IMR-90 (cell line): Measurements from ENCODE around the gene NF2. TPM values are rescaled to one million over a fixed set of nuclear protein-coding genes. Genes with fewer than 3 reads are reported as not detected.

Experiments
- ATAC-seq: fragments of 200-7000 bp; cut with Tn5 transposase; 2 replicates; pipeline ENCODE4 v1.9.1; 2020; ENCODE audit warnings: low read depth, mild to moderate bottlenecking, moderate library complexity
- BruUV-seq: library from RNA; stranded (reverse); fragments of 400-500 nt; replicated peaks from 2 replicates; lab custom pipeline; 2021; lab: Mats Ljungman, UMichigan
- CTCF ChIA-PET: fragments of 300-600 bp; formaldehyde crosslinking; extraction: SDS; loops from one replicate; lab custom pipeline; 2021; ENCODE audit warnings: antibody characterized with exemption; lab: Yijun Ruan, JAX
- POLR2A ChIA-PET: fragments of 300-600 bp; sonication (Branson Sonifier 250); formaldehyde crosslinking; loops from one replicate; lab custom pipeline; 2022; ENCODE audit warnings: antibody characterized with exemption; ENCODE audit not compliant: unreplicated experiment; lab: Charles Lee
- DNase-seq: peaks from one replicate; pipeline ENCODE4 v3.0.0; 2013
- H2AFZ ChIP-seq: replicated peaks from 2 replicates; pipeline ENCODE3; 2013; ENCODE audit warnings: low read length, mild to moderate bottlenecking; ENCODE audit not compliant: poor library complexity
- H2AK5ac ChIP-seq: 2 replicates; pipeline ENCODE4 v1.6.1; 2013; ENCODE audit warnings: low read depth, low read length, inconsistent platforms
- H2AK9ac ChIP-seq: replicated peaks from 2 replicates; pipeline ENCODE3; 2013; ENCODE audit warnings: mild to moderate bottlenecking, low read depth, low read length, moderate library complexity; ENCODE audit not compliant: poor library complexity
- H2BK120ac ChIP-seq: 2 replicates; pipeline ENCODE4 v1.6.1; 2013; ENCODE audit warnings: low read depth, low read length, inconsistent platforms
- H2BK15ac ChIP-seq: 3 replicates; pipeline ENCODE4 v1.6.1; 2013; ENCODE audit warnings: low read depth, low read length, inconsistent platforms
- H2BK20ac ChIP-seq: 2 replicates; pipeline ENCODE4 v1.6.1; 2013; ENCODE audit warnings: low read depth, mild to moderate bottlenecking, inconsistent platforms, low read length, moderate library complexity
- H2BK5ac ChIP-seq: 2 replicates; pipeline ENCODE4 v1.6.1; 2013; ENCODE audit warnings: mild to moderate bottlenecking, low read depth, low read length, inconsistent platforms; ENCODE audit not compliant: poor library complexity, severe bottlenecking
- H3K14ac ChIP-seq: replicated peaks from 2 replicates; pipeline ENCODE4 v1.6.1; 2013; ENCODE audit warnings: low read depth, low read length, inconsistent platforms
- H3K18ac ChIP-seq: 2 replicates; pipeline ENCODE4 v1.6.1; 2013; ENCODE audit warnings: low read depth, low read length, control low read depth
- H3K23ac ChIP-seq: 2 replicates; pipeline ENCODE4 v1.6.1; 2013; ENCODE audit warnings: low read depth, low read length, inconsistent platforms
- H3K27ac ChIP-seq: 2 replicates; pipeline ENCODE4 v1.5.1; 2013; ENCODE audit warnings: mild to moderate bottlenecking, control low read depth, low read length; ENCODE audit not compliant: insufficient read depth
- H3K27me3 ChIP-seq: 2 replicates; pipeline ENCODE4 v1.6.1; 2013; ENCODE audit warnings: low read length; ENCODE audit not compliant: control insufficient read depth, insufficient read depth
- H3K36me3 ChIP-seq: 2 replicates; pipeline ENCODE4 v1.6.1; 2013; ENCODE audit warnings: low read length, mixed read lengths; ENCODE audit not compliant: control insufficient read depth, insufficient read depth
- H3K4ac ChIP-seq: 2 replicates; pipeline ENCODE4 v1.6.1; 2013; ENCODE audit warnings: low read depth, low read length, inconsistent platforms
- H3K4me1 ChIP-seq: 2 replicates; pipeline ENCODE4 v1.6.1; 2013; ENCODE audit warnings: low read length, mixed read lengths; ENCODE audit not compliant: control insufficient read depth, insufficient read depth
- H3K4me2 ChIP-seq: 2 replicates; pipeline ENCODE4 v1.6.1; 2013; ENCODE audit warnings: low read depth, mild to moderate bottlenecking, control low read depth, low read length, moderate library complexity
- H3K4me3 ChIP-seq: 2 replicates; pipeline ENCODE4 v1.5.1; 2013; ENCODE audit warnings: low read depth, mild to moderate bottlenecking, control low read depth, low read length, moderate library complexity; ENCODE audit not compliant: insufficient read depth
- H3K56ac ChIP-seq: 2 replicates; pipeline ENCODE4 v1.6.1; 2013; ENCODE audit warnings: low read length, inconsistent platforms; ENCODE audit not compliant: insufficient read depth; ENCODE audit errors: extremely low read depth
- H3K79me1 ChIP-seq, 2 experiments: 2 replicates each; pipeline ENCODE4 v1.6.1; 2013; ENCODE audit warnings: low read length in 2 of 2, inconsistent platforms in 1 of 2, low read depth in 1 of 2
- H3K9ac ChIP-seq: 2 replicates; pipeline ENCODE4 v1.6.1; 2013; ENCODE audit warnings: low read depth, low read length, control low read depth
- H3K9me1 ChIP-seq: 2 replicates; pipeline ENCODE4 v1.6.1; 2013; ENCODE audit warnings: low read length, inconsistent platforms; ENCODE audit not compliant: insufficient read depth
- H3K9me3 ChIP-seq: 2 replicates; pipeline ENCODE4 v1.6.1; 2013; ENCODE audit warnings: low read length; ENCODE audit not compliant: control insufficient read depth, insufficient read depth
- H4K20me1 ChIP-seq: 2 replicates; pipeline ENCODE4 v1.6.1; 2013; ENCODE audit warnings: low read length, inconsistent platforms; ENCODE audit not compliant: insufficient read depth
- H4K5ac ChIP-seq: 2 replicates; pipeline ENCODE4 v1.6.1; 2013; ENCODE audit warnings: mild to moderate bottlenecking, low read depth, low read length, control low read depth
- H4K8ac ChIP-seq, 2 experiments: 2 replicates each; pipeline ENCODE4 v1.6.1; 2013; ENCODE audit warnings: low read depth in 2 of 2, low read length in 2 of 2, control low read depth in 1 of 2, inconsistent platforms in 1 of 2
- H4K91ac ChIP-seq: 2 replicates; pipeline ENCODE4 v1.6.1; 2013; ENCODE audit warnings: low read depth, low read length, inconsistent platforms; ENCODE audit not compliant: insufficient read depth
- BHLHE40 ChIP-seq: fragments of 150-350 bp; IDR thresholded peaks from 2 replicates; pipeline ENCODE4 v1.6.1; 2016; ENCODE audit warnings: mild to moderate bottlenecking, low read depth, low read length
- CEBPB ChIP-seq: IDR thresholded peaks from 2 replicates; pipeline ENCODE4 v1.6.1; 2012; ENCODE audit warnings: low read depth, low read length, improper control_type of control experiment
- CHD1 ChIP-seq: IDR thresholded peaks from 2 replicates; pipeline ENCODE4 v1.6.1; 2012; ENCODE audit warnings: low read depth, low read length, improper control_type of control experiment
- ELK1 ChIP-seq: fragments of 150-350 bp; IDR thresholded peaks from 2 replicates; pipeline ENCODE4 v1.6.1; 2016; ENCODE audit warnings: low read depth, mild to moderate bottlenecking, low read length, moderate library complexity, borderline replicate concordance
- FOS ChIP-seq: fragments of 150-350 bp; IDR thresholded peaks from 2 replicates; pipeline ENCODE4 v1.6.1; 2016; ENCODE audit warnings: low read depth, low read length
- MAFK ChIP-seq: IDR thresholded peaks from 2 replicates; pipeline ENCODE4 v1.6.1; 2012; ENCODE audit warnings: low read depth, low read length, improper control_type of control experiment
- MAZ ChIP-seq: IDR thresholded peaks from 2 replicates; pipeline ENCODE4 v1.6.1; 2012; ENCODE audit warnings: low read depth, mild to moderate bottlenecking, low read length, improper control_type of control experiment, moderate library complexity, borderline replicate concordance
- MXI1 ChIP-seq: IDR thresholded peaks from 2 replicates; pipeline ENCODE4 v1.6.1; 2012; ENCODE audit warnings: low read depth, mild to moderate bottlenecking, low read length, moderate library complexity, borderline replicate concordance
- NFE2L2 ChIP-seq: fragments of 150-350 bp; IDR thresholded peaks from 2 replicates; pipeline ENCODE4 v1.6.1; 2016; ENCODE audit warnings: low read depth, mild to moderate bottlenecking, low read length
- POLR2A ChIP-seq: IDR thresholded peaks from 2 replicates; pipeline ENCODE4 v1.6.1; 2012; ENCODE audit warnings: mild to moderate bottlenecking, low read depth, low read length
- RAD21 ChIP-seq: IDR thresholded peaks from 2 replicates; pipeline ENCODE4 v1.6.1; 2012; ENCODE audit warnings: low read length, improper control_type of control experiment
- RCOR1 ChIP-seq: IDR thresholded peaks from 2 replicates; pipeline ENCODE4 v1.6.1; 2012; ENCODE audit warnings: mild to moderate bottlenecking, low read length, improper control_type of control experiment; ENCODE audit not compliant: insufficient replicate concordance
- RFX5 ChIP-seq: IDR thresholded peaks from 2 replicates; pipeline ENCODE4 v1.8.0; 2012; ENCODE audit warnings: low read depth, mild to moderate bottlenecking, low read length, moderate library complexity
- SMC3 ChIP-seq: fragments of 150-350 bp; IDR thresholded peaks from 2 replicates; pipeline ENCODE4 v1.6.1; 2016; ENCODE audit warnings: low read depth, mild to moderate bottlenecking, antibody characterized with exemption, low read length, moderate library complexity
- WGBS, 2 experiments: methylation state at CpG; one replicate each; pipeline versions ENCODE4 v1.1.5 to v1.1.7; 2013; ENCODE audit warnings: missing lambda C conversion rate in 2 of 2; ENCODE audit not compliant: insufficient read length in 1 of 2; ENCODE audit errors: extremely low coverage in 2 of 2; 5-methylcytosine and 5-hydroxymethylcytosine counted together
- dilution Hi-C: fragments of 300-500 bp; cut with HindIII; formaldehyde crosslinking; loops from one replicate; pipeline ENCODE4 v1.14.3; 2018; ENCODE audit warnings: low sequenced_read_pairs; ENCODE audit not compliant: unreplicated experiment
- in situ Hi-C: fragments of 300-500 bp; cut with MboI; formaldehyde crosslinking; loops from 3 replicates; pipeline ENCODE4 v1.14.3; 2019; ENCODE audit warnings: low sequenced_read_pairs, inconsistent platforms, mixed read lengths
- intact Hi-C: fragments of 100-400 bp; cut with micrococcal nuclease; formaldehyde crosslinking; loops from 2 replicates; pipeline ENCODE4 v1.10.0; 2022
- polyA plus RNA-seq, 3 experiments: library from polyadenylated mRNA; depleted of rRNA; stranded (reverse); fragments of >200 nt; gene quantifications; 2 replicates each; pipeline ENCODE4 v1.2.3, GENCODE V29; 2012; ENCODE audit warnings: low replicate concordance in 1 of 3
- total RNA-seq: library from RNA; depleted of rRNA; stranded (reverse); fragments of >200 nt; gene quantifications from 2 replicates; pipeline ENCODE4 v1.2.3, GENCODE V29; 2012
- TF ChIP-seq, protein P1 (sequence below): conservative IDR thresholded peaks from 2 replicates; pipeline ENCODE4 v1.5.1; 2012; ENCODE audit warnings: mild to moderate bottlenecking, low read depth, low read length, improper control_type of control experiment
- TF ChIP-seq, protein P2 (sequence below): fragments of 150-350 bp; IDR thresholded peaks from 2 replicates; pipeline ENCODE4 v1.6.1; 2017; ENCODE audit warnings: mild to moderate bottlenecking, antibody characterized with exemption, low read length, low read depth

Gene NF2
- total and polyA plus RNA-seq, 2 of the 4 experiments (the other 2 are of a cell fraction) = 59.0 to 151 TPM

DNA sequence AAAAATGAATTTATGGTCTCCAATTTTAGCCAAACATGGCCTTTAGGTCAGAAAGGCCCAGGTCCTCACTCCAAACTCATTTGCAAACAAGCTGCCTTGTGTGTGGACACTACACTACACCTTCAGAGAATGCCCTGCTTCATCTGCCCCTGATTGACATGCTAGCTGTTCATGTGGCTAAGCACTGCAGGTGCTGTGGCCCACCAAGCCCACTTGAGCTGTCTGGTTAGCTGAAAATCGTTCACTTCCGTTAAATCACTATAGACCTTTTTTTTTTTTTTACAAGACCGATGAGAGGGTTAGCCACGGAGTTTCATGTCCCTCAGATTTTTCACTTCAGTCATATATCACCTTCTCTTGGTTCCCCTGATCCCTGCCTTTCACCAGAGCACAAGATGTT is 39.3 kb downstream of the NF2 start:
- H3K14ac ChIP-seq = no peak overlapping the region
- H2AK9ac ChIP-seq = no peak overlapping the region
- H2BK15ac ChIP-seq = no peak overlapping the region
- H2AK5ac ChIP-seq = no peak overlapping the region
- H4K91ac ChIP-seq = no peak overlapping the region
- H3K4ac ChIP-seq = no peak overlapping the region
- ChIA-PET CTCF (no interaction called here), POLR2A (no interaction called here)
- H3K27me3 ChIP-seq = no peaks in the 10 kb centered on the region
- DNase-seq (no peak), ATAC-seq (no peak)
- H4K8ac ChIP-seq = no peak overlapping the region
- H3K4me3 ChIP-seq = no peak overlapping the region
- H3K9me3 ChIP-seq = no peaks in the 10 kb centered on the region
- H3K4me2 ChIP-seq = no peak overlapping the region
- 100% methylated on average over 1 of the region's 4 CpGs; no CpG with 5 or more reads in 1 of the 2 experiments for WGBS, 2 experiments
- intact Hi-C loops = no loop called here
- no peaks in the 10 kb centered on the region for H3K4me1 ChIP-seq
- no peak overlapping the region for H3K23ac ChIP-seq
- no peak overlapping the region for H3K18ac ChIP-seq
- H2BK20ac ChIP-seq = no peak overlapping the region
- no peak overlapping the region for H3K9ac ChIP-seq
- H3K9me1 ChIP-seq = no peaks in the 10 kb centered on the region
- H3K56ac ChIP-seq = no peak overlapping the region
- no TSS peak for BruUV-seq
- no peak overlapping the region for H4K5ac ChIP-seq
- H3K79me1 ChIP-seq = peaks cover 25 to 30% of the 10 kb centered on the region in 2 experiments
- no peak overlapping the region for H2AFZ ChIP-seq
- H4K20me1 ChIP-seq = no peaks in the 10 kb centered on the region
- peaks cover 15% of the 10 kb centered on the region for H3K36me3 ChIP-seq
- no peak overlapping the region for H2BK120ac ChIP-seq
- dilution Hi-C loops = no loop called here
- TF ChIP-seq, protein P1, sequence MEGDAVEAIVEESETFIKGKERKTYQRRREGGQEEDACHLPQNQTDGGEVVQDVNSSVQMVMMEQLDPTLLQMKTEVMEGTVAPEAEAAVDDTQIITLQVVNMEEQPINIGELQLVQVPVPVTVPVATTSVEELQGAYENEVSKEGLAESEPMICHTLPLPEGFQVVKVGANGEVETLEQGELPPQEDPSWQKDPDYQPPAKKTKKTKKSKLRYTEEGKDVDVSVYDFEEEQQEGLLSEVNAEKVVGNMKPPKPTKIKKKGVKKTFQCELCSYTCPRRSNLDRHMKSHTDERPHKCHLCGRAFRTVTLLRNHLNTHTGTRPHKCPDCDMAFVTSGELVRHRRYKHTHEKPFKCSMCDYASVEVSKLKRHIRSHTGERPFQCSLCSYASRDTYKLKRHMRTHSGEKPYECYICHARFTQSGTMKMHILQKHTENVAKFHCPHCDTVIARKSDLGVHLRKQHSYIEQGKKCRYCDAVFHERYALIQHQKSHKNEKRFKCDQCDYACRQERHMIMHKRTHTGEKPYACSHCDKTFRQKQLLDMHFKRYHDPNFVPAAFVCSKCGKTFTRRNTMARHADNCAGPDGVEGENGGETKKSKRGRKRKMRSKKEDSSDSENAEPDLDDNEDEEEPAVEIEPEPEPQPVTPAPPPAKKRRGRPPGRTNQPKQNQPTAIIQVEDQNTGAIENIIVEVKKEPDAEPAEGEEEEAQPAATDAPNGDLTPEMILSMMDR = no peak
- TF ChIP-seq POLR2A = no peak
- no peak for TF ChIP-seq CEBPB
- TF ChIP-seq RFX5 = no peak
- no peak for TF ChIP-seq CHD1
- no peak for TF ChIP-seq RAD21
- TF ChIP-seq BHLHE40 = no peak
- no peak for TF ChIP-seq RCOR1
- TF ChIP-seq, protein P2, sequence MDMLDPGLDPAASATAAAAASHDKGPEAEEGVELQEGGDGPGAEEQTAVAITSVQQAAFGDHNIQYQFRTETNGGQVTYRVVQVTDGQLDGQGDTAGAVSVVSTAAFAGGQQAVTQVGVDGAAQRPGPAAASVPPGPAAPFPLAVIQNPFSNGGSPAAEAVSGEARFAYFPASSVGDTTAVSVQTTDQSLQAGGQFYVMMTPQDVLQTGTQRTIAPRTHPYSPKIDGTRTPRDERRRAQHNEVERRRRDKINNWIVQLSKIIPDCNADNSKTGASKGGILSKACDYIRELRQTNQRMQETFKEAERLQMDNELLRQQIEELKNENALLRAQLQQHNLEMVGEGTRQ = no peak
- no peak for TF ChIP-seq NFE2L2
- no peak for TF ChIP-seq MAFK
- TF ChIP-seq ELK1 = no peak
- TF ChIP-seq FOS = no peak
- TF ChIP-seq MXI1 = no peak
- no peak for TF ChIP-seq MAZ
- no peak for TF ChIP-seq SMC3
- H2BK5ac ChIP-seq = no peak overlapping the region
- H3K27ac ChIP-seq = no peak overlapping the region
- in situ Hi-C loops = no loop called here
